ENCODE data around the gene MTG2.

DNA sequence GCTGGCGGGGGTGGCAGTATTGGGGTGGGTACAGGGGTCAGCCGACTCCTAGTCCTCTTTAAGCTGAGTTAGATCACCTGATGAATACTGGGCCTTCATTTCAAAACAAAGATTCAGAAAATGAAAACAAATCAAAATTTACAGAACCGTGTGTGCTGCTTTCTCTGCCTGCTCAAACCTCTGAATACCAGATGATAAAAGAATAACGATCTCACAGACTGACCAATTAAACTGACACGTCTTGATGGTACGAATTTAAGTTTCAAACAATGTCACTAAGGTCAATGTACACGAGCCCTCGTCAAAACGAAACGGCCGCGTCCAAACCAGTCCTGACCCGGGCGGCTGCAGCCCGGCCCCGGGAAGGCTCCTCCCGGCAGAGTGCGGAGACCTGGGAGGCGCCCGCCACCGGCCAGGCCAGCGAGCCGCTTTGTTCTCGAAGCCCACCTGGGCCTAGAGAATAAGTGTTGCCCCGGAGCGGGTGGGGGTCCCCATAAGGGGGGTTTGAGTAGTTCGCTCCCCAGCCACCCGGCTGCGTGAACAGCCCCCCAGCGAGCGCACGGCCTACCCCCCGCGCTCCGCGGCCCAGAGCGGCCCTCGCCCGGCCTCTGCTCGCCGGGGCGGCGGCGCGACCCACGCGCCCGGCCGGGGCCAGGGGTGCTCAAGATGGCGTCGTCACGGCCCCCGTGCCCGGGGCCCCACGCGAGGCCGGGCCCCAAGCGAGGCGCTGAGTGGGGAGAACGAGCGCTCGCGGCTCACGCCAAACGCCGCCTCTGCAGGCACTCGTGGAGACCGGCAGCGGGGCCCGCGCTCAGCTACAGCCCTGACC lies 40.4 kb upstream of the MTG2 start:
- TF ChIP-seq, protein P1, sequence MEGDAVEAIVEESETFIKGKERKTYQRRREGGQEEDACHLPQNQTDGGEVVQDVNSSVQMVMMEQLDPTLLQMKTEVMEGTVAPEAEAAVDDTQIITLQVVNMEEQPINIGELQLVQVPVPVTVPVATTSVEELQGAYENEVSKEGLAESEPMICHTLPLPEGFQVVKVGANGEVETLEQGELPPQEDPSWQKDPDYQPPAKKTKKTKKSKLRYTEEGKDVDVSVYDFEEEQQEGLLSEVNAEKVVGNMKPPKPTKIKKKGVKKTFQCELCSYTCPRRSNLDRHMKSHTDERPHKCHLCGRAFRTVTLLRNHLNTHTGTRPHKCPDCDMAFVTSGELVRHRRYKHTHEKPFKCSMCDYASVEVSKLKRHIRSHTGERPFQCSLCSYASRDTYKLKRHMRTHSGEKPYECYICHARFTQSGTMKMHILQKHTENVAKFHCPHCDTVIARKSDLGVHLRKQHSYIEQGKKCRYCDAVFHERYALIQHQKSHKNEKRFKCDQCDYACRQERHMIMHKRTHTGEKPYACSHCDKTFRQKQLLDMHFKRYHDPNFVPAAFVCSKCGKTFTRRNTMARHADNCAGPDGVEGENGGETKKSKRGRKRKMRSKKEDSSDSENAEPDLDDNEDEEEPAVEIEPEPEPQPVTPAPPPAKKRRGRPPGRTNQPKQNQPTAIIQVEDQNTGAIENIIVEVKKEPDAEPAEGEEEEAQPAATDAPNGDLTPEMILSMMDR (IDR thresholded peaks at IDR 0.05; ENCODE audit: low read depth, low read length, missing input control) = no peak
- no peak for TF ChIP-seq SP1 (IDR thresholded peaks at IDR 0.05)
- TF ChIP-seq TAF1 (conservative IDR thresholded peaks at IDR 0.05) = no peak
- TF ChIP-seq, protein P2, sequence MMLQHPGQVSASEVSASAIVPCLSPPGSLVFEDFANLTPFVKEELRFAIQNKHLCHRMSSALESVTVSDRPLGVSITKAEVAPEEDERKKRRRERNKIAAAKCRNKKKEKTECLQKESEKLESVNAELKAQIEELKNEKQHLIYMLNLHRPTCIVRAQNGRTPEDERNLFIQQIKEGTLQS (IDR thresholded peaks at IDR 0.05) = no peak
- TF ChIP-seq RAD21 (IDR thresholded peaks at IDR 0.05) = no peak
- TF ChIP-seq, protein P3, sequence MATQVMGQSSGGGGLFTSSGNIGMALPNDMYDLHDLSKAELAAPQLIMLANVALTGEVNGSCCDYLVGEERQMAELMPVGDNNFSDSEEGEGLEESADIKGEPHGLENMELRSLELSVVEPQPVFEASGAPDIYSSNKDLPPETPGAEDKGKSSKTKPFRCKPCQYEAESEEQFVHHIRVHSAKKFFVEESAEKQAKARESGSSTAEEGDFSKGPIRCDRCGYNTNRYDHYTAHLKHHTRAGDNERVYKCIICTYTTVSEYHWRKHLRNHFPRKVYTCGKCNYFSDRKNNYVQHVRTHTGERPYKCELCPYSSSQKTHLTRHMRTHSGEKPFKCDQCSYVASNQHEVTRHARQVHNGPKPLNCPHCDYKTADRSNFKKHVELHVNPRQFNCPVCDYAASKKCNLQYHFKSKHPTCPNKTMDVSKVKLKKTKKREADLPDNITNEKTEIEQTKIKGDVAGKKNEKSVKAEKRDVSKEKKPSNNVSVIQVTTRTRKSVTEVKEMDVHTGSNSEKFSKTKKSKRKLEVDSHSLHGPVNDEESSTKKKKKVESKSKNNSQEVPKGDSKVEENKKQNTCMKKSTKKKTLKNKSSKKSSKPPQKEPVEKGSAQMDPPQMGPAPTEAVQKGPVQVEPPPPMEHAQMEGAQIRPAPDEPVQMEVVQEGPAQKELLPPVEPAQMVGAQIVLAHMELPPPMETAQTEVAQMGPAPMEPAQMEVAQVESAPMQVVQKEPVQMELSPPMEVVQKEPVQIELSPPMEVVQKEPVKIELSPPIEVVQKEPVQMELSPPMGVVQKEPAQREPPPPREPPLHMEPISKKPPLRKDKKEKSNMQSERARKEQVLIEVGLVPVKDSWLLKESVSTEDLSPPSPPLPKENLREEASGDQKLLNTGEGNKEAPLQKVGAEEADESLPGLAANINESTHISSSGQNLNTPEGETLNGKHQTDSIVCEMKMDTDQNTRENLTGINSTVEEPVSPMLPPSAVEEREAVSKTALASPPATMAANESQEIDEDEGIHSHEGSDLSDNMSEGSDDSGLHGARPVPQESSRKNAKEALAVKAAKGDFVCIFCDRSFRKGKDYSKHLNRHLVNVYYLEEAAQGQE (IDR thresholded peaks at IDR 0.05) = no peak
- no peak for TF ChIP-seq EGR1 (IDR thresholded peaks at IDR 0.05; ENCODE audit: low read depth in 2 of 2)
- TF ChIP-seq, protein P4, sequence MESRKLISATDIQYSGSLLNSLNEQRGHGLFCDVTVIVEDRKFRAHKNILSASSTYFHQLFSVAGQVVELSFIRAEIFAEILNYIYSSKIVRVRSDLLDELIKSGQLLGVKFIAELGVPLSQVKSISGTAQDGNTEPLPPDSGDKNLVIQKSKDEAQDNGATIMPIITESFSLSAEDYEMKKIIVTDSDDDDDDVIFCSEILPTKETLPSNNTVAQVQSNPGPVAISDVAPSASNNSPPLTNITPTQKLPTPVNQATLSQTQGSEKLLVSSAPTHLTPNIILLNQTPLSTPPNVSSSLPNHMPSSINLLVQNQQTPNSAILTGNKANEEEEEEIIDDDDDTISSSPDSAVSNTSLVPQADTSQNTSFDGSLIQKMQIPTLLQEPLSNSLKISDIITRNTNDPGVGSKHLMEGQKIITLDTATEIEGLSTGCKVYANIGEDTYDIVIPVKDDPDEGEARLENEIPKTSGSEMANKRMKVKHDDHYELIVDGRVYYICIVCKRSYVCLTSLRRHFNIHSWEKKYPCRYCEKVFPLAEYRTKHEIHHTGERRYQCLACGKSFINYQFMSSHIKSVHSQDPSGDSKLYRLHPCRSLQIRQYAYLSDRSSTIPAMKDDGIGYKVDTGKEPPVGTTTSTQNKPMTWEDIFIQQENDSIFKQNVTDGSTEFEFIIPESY (IDR thresholded peaks at IDR 0.05) = no peak
- TF ChIP-seq GABPA (IDR thresholded peaks at IDR 0.05 in 1 of 2, conservative IDR thresholded peaks at IDR 0.05 in 1 of 2) = no peak

Measured in liver (tissue), 3 donors.